ENCODE measurements around the gene USP5.

DNA sequence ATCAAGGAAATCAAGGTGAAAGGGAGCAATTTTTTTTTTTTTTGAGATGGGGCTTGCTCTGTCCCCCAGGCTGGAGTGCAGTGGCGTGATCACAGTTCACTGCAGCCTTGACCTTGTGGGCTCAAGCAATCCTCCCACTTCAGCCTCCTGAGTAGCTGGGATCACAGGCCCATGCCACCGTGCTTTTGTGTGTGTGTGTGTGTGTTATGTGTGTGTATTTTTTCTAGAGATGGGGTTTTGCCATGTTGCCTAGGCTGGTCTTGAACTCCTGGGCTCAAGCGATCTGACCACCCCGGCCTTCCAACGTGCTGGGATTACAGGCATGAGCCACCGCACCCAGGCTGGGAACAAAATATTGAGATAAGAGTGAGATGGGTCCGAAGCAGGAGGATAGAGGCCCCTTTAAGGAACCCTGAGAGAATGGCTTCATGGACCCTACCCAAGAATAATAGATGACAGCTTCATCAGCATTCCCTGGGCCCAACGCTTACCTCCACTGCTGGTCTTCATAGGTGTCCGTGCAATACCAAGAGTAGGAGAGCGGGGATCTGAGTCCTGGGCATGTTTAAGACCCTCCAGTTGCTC is 1.9 kb upstream of the USP5 start:
- TF ChIP-seq, protein P1, sequence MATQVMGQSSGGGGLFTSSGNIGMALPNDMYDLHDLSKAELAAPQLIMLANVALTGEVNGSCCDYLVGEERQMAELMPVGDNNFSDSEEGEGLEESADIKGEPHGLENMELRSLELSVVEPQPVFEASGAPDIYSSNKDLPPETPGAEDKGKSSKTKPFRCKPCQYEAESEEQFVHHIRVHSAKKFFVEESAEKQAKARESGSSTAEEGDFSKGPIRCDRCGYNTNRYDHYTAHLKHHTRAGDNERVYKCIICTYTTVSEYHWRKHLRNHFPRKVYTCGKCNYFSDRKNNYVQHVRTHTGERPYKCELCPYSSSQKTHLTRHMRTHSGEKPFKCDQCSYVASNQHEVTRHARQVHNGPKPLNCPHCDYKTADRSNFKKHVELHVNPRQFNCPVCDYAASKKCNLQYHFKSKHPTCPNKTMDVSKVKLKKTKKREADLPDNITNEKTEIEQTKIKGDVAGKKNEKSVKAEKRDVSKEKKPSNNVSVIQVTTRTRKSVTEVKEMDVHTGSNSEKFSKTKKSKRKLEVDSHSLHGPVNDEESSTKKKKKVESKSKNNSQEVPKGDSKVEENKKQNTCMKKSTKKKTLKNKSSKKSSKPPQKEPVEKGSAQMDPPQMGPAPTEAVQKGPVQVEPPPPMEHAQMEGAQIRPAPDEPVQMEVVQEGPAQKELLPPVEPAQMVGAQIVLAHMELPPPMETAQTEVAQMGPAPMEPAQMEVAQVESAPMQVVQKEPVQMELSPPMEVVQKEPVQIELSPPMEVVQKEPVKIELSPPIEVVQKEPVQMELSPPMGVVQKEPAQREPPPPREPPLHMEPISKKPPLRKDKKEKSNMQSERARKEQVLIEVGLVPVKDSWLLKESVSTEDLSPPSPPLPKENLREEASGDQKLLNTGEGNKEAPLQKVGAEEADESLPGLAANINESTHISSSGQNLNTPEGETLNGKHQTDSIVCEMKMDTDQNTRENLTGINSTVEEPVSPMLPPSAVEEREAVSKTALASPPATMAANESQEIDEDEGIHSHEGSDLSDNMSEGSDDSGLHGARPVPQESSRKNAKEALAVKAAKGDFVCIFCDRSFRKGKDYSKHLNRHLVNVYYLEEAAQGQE (IDR thresholded peaks at IDR 0.05; ENCODE audit: borderline replicate concordance): no peak
- TF ChIP-seq, protein P2, sequence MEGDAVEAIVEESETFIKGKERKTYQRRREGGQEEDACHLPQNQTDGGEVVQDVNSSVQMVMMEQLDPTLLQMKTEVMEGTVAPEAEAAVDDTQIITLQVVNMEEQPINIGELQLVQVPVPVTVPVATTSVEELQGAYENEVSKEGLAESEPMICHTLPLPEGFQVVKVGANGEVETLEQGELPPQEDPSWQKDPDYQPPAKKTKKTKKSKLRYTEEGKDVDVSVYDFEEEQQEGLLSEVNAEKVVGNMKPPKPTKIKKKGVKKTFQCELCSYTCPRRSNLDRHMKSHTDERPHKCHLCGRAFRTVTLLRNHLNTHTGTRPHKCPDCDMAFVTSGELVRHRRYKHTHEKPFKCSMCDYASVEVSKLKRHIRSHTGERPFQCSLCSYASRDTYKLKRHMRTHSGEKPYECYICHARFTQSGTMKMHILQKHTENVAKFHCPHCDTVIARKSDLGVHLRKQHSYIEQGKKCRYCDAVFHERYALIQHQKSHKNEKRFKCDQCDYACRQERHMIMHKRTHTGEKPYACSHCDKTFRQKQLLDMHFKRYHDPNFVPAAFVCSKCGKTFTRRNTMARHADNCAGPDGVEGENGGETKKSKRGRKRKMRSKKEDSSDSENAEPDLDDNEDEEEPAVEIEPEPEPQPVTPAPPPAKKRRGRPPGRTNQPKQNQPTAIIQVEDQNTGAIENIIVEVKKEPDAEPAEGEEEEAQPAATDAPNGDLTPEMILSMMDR (IDR thresholded peaks at IDR 0.05; ENCODE audit: poor library complexity, severe bottlenecking): no peak
